Hippocampal formation (tissue), 2 donors: ENCODE measurements around the gene HECW1.

Experiments used
- DNase-seq, 2 donors: peaks; one replicate each; lab custom pipeline; 2025; lab: John Stamatoyannopoulos, UW

Gene HECW1

GRCh38 chr7:43437001-43437400 lies 324.6 kb downstream of the HECW1 start:
- no peak for DNase-seq

- DNase-seq = no peak
These were observed 326.5 kb downstream of the HECW1 start for GRCh38 chr7:43438897-43439479.

GRCh38 chr7:43439631-43440401 lies 327.4 kb downstream of the HECW1 start:
- DNase-seq = peak in 1 of 2 donors; percentile 22

GRCh38 chr7:43441231-43442130 lies 329.0 kb downstream of the HECW1 start:
- DNase-seq = no peak

- no peak for DNase-seq
These were observed 330.9 kb downstream of the HECW1 start for GRCh38 chr7:43443381-43443780.

- no peak for DNase-seq
These were observed 332.5 kb downstream of the HECW1 start for GRCh38 chr7:43444711-43445578.

- DNase-seq = no peak
These were observed 337.1 kb downstream of the HECW1 start for GRCh38 chr7:43449577-43449976.

GRCh38 chr7:43450894-43451293 lies 338.4 kb downstream of the HECW1 start:
- DNase-seq = no peak

- DNase-seq = peak in 1 of 2 donors; percentile 60
These were observed 342.6 kb downstream of the HECW1 start for GRCh38 chr7:43454936-43455518.

GRCh38 chr7:43456200-43456599 lies 343.8 kb downstream of the HECW1 start:
- DNase-seq = no peak

- DNase-seq = no peak
These were observed 346.0 kb downstream of the HECW1 start for GRCh38 chr7:43458330-43459018.

GRCh38 chr7:43459019-43459337 lies 346.5 kb downstream of the HECW1 start:
- no peak for DNase-seq

- DNase-seq = no peak
These were observed 348.4 kb downstream of the HECW1 start for GRCh38 chr7:43460733-43461348.

GRCh38 chr7:43461349-43462024 lies 349.0 kb downstream of the HECW1 start:
- no peak for DNase-seq

- no peak for DNase-seq
These were observed 350.4 kb downstream of the HECW1 start for GRCh38 chr7:43462836-43463235.

GRCh38 chr7:43463401-43463980 lies 351.0 kb downstream of the HECW1 start:
- DNase-seq = no peak

- DNase-seq = no peak
These were observed 353.4 kb downstream of the HECW1 start for GRCh38 chr7:43465581-43466554.

GRCh38 chr7:43467406-43467805 lies 355.0 kb downstream of the HECW1 start:
- no peak for DNase-seq
